Neural crest cell (in vitro differentiated cells): ENCODE results near the gene RBPJ. TPM values are rescaled to one million over a fixed set of nuclear protein-coding genes. Genes with fewer than 3 reads are reported as not detected.

Experiments
- DNase-seq: peaks from one replicate; pipeline ENCODE4 v3.0.0; 2021; ENCODE audit warnings: low read depth, mixed read lengths, low spot score
- H3K27ac Mint-ChIP-seq: one replicate; pipeline ENCODE4 v1.8.0; 2021; ENCODE audit warnings: mild to moderate bottlenecking, mixed read lengths; ENCODE audit not compliant: unreplicated experiment
- H3K27me3 Mint-ChIP-seq: 2 replicates; pipeline ENCODE4 v1.8.0; 2021; ENCODE audit warnings: low read depth, mild to moderate bottlenecking, mixed read lengths
- H3K36me3 Mint-ChIP-seq: 2 replicates; pipeline ENCODE4 v1.8.0; 2021; ENCODE audit warnings: low read depth, mild to moderate bottlenecking, mixed read lengths
- H3K4me1 Mint-ChIP-seq: 2 replicates; pipeline ENCODE4 v1.8.0; 2021; ENCODE audit warnings: mixed read lengths
- H3K4me3 Mint-ChIP-seq: one replicate; pipeline ENCODE4 v1.8.0; 2021; ENCODE audit warnings: mild to moderate bottlenecking, mixed read lengths
- H3K9me3 Mint-ChIP-seq: 2 replicates; pipeline ENCODE4 v1.8.0; 2021; ENCODE audit warnings: mixed read lengths
- total RNA-seq: library from RNA; stranded (reverse); gene quantifications from 2 replicates; pipeline ENCODE4 v1.2.1, GENCODE V29; 2021
- TF ChIP-seq, protein P1 (sequence below): fragments of 200-600 bp; sonication (generic); conservative IDR thresholded peaks from 2 replicates; pipeline ENCODE4 v1.5.0; 2021; ENCODE audit warnings: antibody characterized with exemption, mild to moderate bottlenecking

Gene RBPJ
- total RNA-seq, 1 donor from 2014 or later, result 76.4 TPM

DNA sequence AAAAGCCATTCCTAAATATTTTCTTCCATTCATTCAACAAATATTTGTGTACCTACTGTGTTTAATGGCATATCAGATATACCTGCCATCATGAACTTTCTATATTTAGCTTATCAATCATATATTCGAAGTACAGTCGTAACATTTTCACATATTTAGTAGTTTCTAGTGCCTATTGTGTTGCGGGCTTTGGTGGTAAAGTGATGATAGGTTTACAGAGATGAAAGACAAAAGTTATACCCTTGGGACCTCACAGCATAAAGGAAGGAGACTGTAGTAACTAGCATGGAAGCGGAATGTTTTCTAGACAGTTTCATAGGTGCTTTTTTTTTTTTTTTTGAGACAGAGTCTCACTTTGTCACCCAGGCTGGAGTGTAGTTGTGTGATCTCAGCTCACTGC, 39.5 kb downstream of the RBPJ start:
- DNase-seq, result no peak
- H3K9me3 Mint-ChIP-seq, result no peaks in the 10 kb centered on the region
- H3K36me3 Mint-ChIP-seq, result no peaks in the 10 kb centered on the region
- H3K27me3 Mint-ChIP-seq, result no peaks in the 10 kb centered on the region
- TF ChIP-seq, protein P1, sequence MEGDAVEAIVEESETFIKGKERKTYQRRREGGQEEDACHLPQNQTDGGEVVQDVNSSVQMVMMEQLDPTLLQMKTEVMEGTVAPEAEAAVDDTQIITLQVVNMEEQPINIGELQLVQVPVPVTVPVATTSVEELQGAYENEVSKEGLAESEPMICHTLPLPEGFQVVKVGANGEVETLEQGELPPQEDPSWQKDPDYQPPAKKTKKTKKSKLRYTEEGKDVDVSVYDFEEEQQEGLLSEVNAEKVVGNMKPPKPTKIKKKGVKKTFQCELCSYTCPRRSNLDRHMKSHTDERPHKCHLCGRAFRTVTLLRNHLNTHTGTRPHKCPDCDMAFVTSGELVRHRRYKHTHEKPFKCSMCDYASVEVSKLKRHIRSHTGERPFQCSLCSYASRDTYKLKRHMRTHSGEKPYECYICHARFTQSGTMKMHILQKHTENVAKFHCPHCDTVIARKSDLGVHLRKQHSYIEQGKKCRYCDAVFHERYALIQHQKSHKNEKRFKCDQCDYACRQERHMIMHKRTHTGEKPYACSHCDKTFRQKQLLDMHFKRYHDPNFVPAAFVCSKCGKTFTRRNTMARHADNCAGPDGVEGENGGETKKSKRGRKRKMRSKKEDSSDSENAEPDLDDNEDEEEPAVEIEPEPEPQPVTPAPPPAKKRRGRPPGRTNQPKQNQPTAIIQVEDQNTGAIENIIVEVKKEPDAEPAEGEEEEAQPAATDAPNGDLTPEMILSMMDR, result no peak
- no peak overlapping the region for H3K27ac Mint-ChIP-seq
- H3K4me1 Mint-ChIP-seq, result peaks cover 22% of the 10 kb centered on the region
- H3K4me3 Mint-ChIP-seq, result no peak overlapping the region

DNA sequence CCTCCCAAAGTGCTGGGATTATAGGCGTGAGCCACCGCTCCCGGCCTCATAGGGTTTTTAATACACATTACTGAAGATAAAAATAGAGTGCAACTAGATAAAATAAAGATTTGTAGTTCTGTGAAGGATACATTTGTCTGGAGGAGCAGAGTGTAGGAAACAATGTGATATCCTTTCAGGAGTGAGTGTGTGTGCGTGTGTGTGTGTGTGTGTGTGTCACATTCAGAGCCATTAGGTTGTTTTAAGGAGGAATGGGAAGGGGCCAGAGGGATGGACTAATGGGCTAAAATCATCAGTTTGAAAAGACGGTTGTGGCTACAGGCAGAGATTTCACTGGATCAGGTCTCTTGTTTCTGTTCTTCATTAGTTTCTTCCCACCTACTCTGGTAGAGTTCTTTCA, 40.0 kb downstream of the RBPJ start:
- no peak overlapping the region for H3K27ac Mint-ChIP-seq
- no peaks in the 10 kb centered on the region for H3K27me3 Mint-ChIP-seq
- no peaks in the 10 kb centered on the region for H3K36me3 Mint-ChIP-seq
- no peak overlapping the region for H3K4me3 Mint-ChIP-seq
- H3K4me1 Mint-ChIP-seq, result peaks cover 25% of the 10 kb centered on the region
- no peak for DNase-seq
- TF ChIP-seq, protein P1, result no peak
- no peaks in the 10 kb centered on the region for H3K9me3 Mint-ChIP-seq

DNA sequence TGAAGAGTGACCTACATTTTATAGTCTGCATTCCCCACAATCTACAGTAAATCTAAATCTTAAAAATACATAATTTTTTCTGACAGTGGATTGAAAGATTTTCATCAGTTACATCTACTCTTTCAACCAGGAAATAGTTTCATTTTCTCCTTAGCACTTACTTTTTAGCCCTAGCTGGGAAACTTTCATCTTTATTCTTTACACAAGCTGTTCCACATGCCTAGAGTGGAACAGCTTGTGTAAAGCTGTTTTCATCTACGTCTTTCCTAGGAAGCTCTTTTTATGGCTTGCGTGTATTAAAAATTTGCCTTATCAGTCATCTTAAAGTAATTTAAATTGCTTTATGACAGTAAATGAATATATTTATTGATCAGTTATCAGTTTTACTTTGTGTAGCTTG, 40.5 kb downstream of the RBPJ start:
- Mint-ChIP-seq H3K27ac (no peak overlapping the region), H3K36me3 (no peaks in the 10 kb centered on the region), H3K4me3 (no peak overlapping the region), H3K27me3 (no peaks in the 10 kb centered on the region), H3K4me1 (peaks cover 26% of the 10 kb centered on the region), H3K9me3 (no peaks in the 10 kb centered on the region)
- DNase-seq, result no peak
- TF ChIP-seq, protein P1, result no peak

DNA sequence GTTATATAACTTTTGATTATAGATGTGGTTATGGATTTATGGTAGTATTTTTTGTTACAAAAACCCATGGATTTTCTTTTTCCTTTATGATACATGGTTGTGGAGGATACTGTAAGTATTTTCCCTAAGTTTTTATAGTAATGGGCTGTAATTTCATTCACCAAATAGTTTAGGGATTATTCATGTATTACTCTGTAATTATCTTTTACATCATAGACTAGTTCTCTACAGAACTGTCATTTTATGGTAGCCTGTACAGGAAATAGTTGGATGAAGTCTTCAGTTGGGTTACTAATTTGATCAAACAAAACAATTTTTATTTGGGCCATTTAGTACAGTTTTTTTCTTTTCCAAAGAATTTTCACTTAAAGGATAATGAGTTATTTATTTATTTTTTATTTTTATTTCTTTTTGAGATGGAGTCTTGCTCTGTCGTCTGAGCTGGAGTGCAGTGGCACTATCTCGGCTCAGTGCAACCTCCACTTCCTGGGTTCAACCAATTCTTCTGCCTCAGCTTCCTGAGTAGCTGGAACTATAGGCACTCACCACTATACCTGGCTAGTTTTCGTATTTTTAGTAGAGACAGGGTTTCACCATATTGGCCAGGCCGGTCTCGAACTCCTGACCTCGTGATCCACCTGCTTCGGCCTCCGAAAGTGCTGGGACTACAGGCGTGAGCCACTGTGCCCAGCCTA, 42.1 kb downstream of the RBPJ start:
- TF ChIP-seq, protein P1, result no peak
- Mint-ChIP-seq H3K4me3 (no peak overlapping the region), H3K9me3 (no peaks in the 10 kb centered on the region), H3K36me3 (no peaks in the 10 kb centered on the region), H3K27me3 (no peaks in the 10 kb centered on the region), H3K27ac (no peak overlapping the region), H3K4me1 (peaks cover 26% of the 10 kb centered on the region)
- no peak for DNase-seq

DNA sequence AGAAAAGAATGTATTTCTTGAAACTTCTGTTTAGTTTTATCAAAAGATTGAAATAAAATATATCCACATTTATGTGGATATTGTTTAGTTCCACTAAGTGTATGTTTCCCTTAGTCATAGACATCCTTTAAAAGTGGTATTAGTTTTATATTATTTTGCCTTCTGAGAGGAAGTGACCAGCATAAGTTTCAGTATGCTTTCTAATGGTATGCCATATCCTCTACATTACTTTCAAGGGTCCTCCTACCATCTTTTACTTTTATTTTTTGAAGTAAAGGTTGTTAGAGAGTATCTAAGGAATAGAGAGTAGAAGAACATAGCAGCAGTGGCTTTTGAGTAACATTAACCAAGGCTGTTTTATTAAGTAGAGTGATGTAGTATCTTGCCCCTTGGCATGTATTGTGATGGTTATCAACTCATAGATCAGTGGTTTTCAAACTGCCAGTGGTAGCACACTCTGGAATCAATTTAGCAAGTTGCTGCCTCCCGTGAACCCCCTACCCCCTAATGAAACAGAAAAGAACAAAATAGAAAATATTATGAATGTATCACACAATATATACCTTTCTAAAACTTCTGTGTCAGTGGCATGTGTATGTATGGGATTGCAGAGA, 44.8 kb downstream of the RBPJ start:
- Mint-ChIP-seq H3K4me1 (peaks cover 45% of the 10 kb centered on the region), H3K36me3 (peaks cover 4% of the 10 kb centered on the region), H3K4me3 (no peak overlapping the region), H3K27ac (no peak overlapping the region), H3K9me3 (no peaks in the 10 kb centered on the region), H3K27me3 (no peaks in the 10 kb centered on the region)
- no peak for DNase-seq
- TF ChIP-seq, protein P1, result no peak
